NT2/D1 (cell line): ENCODE data around the gene CACNA1G.

ENCODE experiments used
- SUZ12 ChIP-seq: IDR thresholded peaks from 2 replicates; pipeline ENCODE4 v1.6.1; 2011; ENCODE audit not compliant: insufficient read length, insufficient read depth; ENCODE audit errors: extremely low read depth
- YY1 ChIP-seq: IDR thresholded peaks from 2 replicates; pipeline ENCODE4 v1.6.1; 2011; ENCODE audit not compliant: insufficient read length, insufficient read depth
- ZNF274 ChIP-seq: IDR thresholded peaks from 2 replicates; pipeline ENCODE4 v1.6.1; 2011; ENCODE audit warnings: mild to moderate bottlenecking, low read depth, low read length

- no peak for TF ChIP-seq YY1
- no peak for TF ChIP-seq ZNF274
- TF ChIP-seq SUZ12 = no peak
These were observed 47.1 kb downstream of the CACNA1G start for GRCh38 chr17:50607522-50608175.
